Erythroblast (primary cell): ENCODE results near the gene GIPC3.

Experiments
- DNase-seq, 2 experiments: peaks; one replicate each; lab custom pipeline; 2025; lab: John Stamatoyannopoulos, UW
- GATA1 ChIP-seq: IDR thresholded peaks from 2 replicates; pipeline ENCODE4 v1.6.1; 2011; ENCODE audit warnings: low read depth, mild to moderate bottlenecking, control low read depth, low read length, moderate library complexity
- POLR2A ChIP-seq: IDR thresholded peaks from 2 replicates; pipeline ENCODE4 v1.6.1; 2011; ENCODE audit warnings: mild to moderate bottlenecking, low read length

Gene GIPC3

GRCh38 chr19:3631053-3631861, 46.0 kb downstream of the GIPC3 start:
- no peak for TF ChIP-seq GATA1
- no peak for TF ChIP-seq POLR2A
- no peak for DNase-seq

DNA sequence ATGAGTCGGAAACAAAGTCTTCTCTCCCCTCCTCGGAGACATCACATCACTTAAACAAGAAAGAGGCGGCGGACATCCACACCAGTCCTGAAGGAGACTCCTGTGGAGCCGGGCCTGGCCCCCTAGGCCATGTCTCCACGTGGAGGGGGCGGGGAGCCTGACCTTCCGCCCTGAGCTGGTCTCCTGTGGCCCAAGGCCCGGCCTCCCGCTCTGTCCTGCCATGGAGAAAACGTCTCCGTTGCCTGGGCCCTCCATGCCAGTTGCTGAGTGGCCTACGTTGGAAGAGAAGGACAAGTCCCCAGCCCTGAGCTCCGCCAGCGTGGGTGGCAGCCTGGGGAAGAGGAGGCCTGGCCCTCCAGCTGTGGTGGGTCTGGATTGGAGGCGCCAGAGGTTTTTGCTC, 46.8 kb downstream of the GIPC3 start:
- TF ChIP-seq GATA1 = no peak
- no peak for TF ChIP-seq POLR2A
- DNase-seq = no peak

DNA sequence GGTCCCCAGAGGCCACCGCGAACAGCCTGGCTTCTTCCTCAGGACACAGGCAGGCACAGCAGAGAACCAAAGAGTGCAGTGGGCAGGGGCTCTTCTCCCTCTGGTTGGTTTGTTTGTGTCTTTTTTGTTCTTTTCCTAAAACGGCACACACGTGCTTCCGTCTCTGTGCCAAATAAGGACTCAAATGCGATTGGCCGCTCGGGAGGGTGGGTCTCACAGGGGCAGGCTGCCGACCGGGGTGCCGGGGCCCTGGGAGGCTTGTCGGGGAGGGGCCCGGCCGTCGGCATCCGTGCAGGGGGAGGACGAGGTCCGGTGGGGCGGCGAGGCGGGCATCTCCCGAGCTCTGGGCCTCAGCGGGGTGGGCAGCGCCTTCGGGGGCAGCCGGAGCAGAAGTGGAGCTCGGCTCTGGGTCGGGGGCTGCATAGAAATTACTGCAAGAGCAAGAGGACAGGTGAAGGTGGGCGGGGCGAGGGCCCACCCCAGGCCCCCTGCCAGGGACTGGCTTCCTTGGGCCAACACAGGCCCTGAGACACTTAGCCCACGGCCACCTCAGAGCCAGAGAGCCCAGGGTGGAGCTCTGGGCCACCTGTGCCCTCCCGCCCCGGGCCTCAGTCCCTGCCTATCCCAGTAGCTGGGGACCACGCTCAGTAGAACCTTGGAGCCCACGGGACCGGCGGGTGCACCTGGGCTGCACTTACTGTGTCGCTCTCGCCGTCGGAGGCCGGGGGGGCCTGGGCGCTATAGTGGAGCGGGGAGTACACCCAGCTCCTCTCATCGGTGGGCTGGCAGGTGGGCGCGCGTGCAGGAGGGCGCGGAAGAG, 47.7 kb downstream of the GIPC3 start:
- TF ChIP-seq POLR2A (no peak), GATA1 (no peak)

GRCh38 chr19:3633559-3633988, 48.3 kb downstream of the GIPC3 start:
- TF ChIP-seq POLR2A (no peak), GATA1 (no peak)
- DNase-seq = no peak

More for the DNA sequence above, 47.7 kb downstream of the GIPC3 start:
- DNase-seq = no peak

GRCh38 chr19:3634496-3635045, 49.3 kb downstream of the GIPC3 start:
- TF ChIP-seq GATA1 = no peak
- TF ChIP-seq POLR2A = no peak
- no peak for DNase-seq

DNA sequence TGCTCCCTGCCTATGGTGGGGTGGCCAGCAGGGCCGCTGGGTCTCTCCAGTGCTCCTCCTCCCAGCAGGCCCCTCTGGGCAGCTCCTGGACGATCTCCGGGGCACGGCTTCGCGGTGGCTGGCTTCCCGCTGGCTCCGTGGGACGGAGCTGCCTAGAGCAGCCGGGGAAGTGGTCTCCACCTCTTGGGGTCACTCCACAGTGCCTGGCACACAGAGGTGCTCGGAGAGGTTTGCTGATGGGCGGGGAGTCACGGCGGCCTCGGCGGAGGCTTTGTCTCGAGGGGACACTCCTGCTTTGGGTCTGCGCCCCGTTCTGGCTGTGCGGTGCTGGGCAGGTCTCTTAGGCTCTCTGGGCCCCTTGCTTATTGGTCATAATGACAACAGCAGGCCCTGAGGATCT, 51.2 kb downstream of the GIPC3 start:
- TF ChIP-seq GATA1 (no peak), POLR2A (no peak)
- no peak for DNase-seq

DNA sequence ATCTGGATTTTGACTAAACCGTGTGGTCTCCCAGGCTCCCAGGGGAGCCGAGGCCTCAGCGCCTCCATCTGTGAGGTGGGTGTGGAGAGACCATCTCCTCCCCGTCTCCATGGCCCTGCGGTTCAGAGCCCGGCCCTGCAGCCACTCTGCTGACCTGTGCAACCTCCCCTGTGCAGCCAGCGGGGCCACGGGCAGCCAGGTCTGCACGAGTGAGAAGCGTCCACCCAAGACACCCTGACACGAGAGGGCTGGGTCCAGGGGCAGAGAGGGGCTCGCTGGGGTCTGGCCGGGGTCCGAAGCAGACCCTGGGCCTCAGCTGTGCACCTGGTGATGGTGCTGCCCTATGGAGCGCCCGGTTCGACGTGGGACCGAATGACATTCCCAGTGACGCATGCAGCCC, 51.7 kb downstream of the GIPC3 start:
- no peak for DNase-seq
- no peak for TF ChIP-seq GATA1
- no peak for TF ChIP-seq POLR2A

DNA sequence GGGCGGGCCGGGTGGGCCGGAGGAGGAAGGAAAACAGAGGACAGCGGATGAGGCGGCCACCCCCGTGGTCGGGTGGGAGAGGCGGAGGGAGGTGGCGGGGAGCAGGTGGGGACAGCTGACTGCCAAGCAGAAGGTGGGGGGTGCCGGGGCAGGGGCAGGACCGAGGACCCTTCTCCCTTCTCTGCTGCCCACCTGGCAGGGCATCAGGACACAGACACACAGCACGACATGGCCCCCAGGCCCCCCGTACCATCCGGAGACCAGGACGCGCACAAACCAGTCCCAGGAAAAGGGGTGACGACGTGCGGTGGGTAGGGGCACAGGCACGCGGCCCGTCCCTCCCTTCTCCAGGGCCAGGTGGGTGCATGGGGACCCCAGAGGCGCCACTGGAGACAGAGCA, 52.3 kb downstream of the GIPC3 start:
- DNase-seq = no peak
- TF ChIP-seq POLR2A (no peak), GATA1 (no peak)

DNA sequence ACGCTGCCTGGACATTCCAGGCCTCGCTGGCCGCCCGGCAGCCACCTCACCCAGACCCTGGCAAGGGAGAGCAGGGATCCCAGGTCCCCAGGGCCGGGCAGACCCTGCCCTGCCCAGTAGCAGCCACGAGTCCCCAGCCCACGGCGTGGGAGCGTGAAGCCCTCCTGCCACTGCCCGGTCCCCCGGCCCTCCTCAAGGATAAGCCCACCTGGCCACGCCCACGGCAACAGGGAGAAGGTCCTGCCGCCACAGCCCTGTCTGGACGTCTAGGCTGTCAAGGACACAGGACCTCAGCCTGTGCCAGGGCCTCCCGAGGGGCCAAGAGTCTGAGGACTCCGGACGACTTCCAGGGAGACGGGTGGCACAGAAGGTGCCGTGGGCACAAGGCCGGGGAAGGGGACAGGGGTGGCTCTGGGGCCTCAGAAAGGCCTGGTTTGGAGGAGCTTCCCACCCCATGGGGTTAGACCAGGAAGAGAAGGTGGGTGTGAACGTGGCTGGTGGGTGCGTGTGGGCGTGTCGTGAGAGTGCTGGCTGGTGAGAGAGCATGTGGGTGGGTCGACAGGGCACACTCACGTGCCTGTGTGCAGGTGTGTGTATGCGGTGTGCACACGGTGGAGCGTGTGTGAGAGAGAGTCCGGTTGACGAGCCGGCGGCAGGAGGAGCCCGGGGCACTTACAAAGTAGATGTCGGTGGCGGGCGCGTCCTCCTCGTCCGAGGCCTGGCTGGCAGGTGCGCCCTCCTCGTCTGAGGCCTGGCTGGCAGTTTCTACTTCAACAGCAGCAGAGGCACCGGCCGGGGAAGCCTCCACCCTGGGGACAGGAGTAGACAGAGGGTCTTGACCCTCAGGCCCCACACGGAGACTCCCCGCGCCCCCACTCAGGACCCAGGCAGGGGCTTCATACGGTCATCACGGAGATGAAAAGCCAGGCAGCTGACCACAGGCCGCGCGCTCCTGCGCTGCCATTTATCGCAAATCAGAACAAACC, 53.2 kb downstream of the GIPC3 start:
- DNase-seq = no peak
- TF ChIP-seq POLR2A (no peak), GATA1 (no peak)

- TF ChIP-seq GATA1 (no peak), POLR2A (no peak)
Observed at GRCh38 chr19:3639479-3639878, 54.2 kb downstream of the GIPC3 start.

DNA sequence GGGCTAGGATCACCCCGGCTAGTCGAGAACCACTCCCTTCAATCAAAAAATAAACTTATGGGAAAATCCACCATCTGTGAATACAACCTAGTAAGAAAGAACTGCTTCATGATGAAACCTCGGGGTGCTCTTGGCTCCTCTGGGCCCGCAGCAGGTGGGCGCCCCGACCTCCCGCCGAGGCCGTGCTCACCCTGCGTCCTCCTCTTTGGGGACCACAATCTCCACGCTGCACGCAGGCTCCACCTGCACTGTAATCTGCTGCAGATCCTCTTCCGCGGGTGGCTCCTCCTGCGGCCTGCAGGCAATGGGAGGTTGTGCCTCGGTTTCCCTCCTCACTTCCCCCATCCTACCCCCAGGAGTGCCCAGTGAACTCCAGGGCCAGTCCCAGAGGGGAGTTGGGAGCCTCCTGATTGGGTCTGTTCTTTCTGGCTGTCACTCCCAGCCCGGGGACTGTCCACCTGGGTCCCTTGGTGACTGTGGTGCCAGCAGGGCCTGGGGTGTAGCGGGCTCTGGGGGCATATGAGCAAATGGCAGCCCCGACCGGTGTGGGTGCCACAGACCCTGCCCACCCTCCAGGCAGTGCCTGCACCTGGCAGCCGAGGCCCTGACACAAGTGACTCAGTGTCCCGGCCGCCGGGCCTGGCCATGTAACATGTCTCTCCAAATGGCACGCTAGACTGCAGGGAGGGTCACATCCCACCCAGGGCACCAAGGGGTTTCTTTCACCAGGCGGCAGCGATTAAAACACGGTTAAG, 56.4 kb downstream of the GIPC3 start:
- DNase-seq = no peak
- TF ChIP-seq POLR2A (no peak), GATA1 (no peak)

More at GRCh38 chr19:3639479-3639878, 54.2 kb downstream of the GIPC3 start:
- DNase-seq = no peak

GRCh38 chr19:3642296-3642695, 57.0 kb downstream of the GIPC3 start:
- TF ChIP-seq POLR2A (no peak), GATA1 (no peak)
- DNase-seq = no peak
